GM08714 (cell line): ENCODE measurements around the gene ZSCAN5A.

ENCODE experiments used
- H3K4me3 ChIP-seq: fragments of 200-500 bp; sonication (Bioruptor generic); 2 replicates; pipeline ENCODE4 v1.5.1; 2014; ENCODE audit warnings: mild to moderate bottlenecking, low read length, inconsistent platforms
- ZNF274 ChIP-seq: IDR thresholded peaks from 2 replicates; pipeline ENCODE4 v1.6.1; 2012; ENCODE audit warnings: mild to moderate bottlenecking, low read depth, low read length

Gene ZSCAN5A

DNA sequence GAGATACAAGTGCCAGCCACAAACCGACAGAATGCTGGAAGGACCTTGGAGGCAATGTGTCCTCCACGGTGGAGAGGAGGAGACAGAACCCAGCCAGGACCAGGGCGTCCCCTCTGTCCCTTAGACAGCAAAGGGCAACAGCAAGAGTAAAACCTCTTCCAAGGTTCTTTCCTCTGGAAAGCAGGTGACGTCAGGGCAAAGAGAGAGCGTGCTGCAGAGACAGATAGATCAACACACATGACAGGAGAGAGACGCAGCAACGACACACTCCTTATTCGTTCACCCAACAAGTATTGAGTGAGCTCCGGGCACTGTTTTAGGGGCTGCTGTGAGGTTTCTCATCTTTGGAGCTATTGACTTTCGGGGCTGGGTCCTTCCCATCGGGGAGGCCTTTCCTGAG is 140.1 kb downstream of the ZSCAN5A start:
- TF ChIP-seq ZNF274, result no peak
- H3K4me3 ChIP-seq, result no peak overlapping the region

GRCh38 chr19:56174086-56174485 is 140.6 kb downstream of the ZSCAN5A start:
- no peak for TF ChIP-seq ZNF274
- H3K4me3 ChIP-seq, result no peak overlapping the region
